Measurements from ENCODE around the gene GPR141. TPM values are rescaled to one million over a fixed set of nuclear protein-coding genes. Genes with fewer than 3 reads are reported as not detected.

The GPR141 gene
- total and polyA plus RNA-seq, 2 donors (not counting 1 experiment from before 2014, with no cell fraction given) = not detected

DNA sequence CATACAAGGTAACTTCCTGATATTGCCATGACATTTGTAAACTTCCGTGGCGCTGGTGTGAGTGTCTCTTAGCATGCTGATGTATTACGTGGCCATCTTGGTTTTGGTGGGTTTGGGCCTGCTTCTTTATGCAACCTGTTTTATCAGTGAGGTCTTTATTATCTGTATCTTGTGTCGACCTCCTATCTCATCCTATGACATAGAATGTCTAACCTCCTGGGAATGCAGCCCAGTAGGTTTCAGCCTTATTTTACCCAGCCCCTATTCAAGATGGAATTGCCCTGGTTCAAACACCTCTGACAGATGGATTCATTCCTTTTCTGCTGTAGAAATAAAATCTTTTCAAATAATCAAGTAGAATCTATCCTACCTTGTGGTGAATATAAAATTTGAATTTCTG is 23.0 kb upstream of the GPR141 start:
- Histone ChIP-seq H2AFZ (ENCODE audit: insufficient read depth, low read depth, low read length, poor library complexity, severe bottlenecking) (no peak overlapping the region), H3K9ac (ENCODE audit: low read length) (no peak overlapping the region), H4K20me1 (ENCODE audit: control insufficient read depth, insufficient read depth, low read length, poor library complexity, severe bottlenecking) (no peaks in the 10 kb centered on the region), H3K79me2 (ENCODE audit: control insufficient read depth, insufficient read depth, low read length) (no peaks in the 10 kb centered on the region), H3K4me2 (replicated peaks; ENCODE audit: low read depth, low read length, poor library complexity, severe bottlenecking) (no peak overlapping the region), H3K4me1 (ENCODE audit: control insufficient read depth in 2 of 2, insufficient read depth in 2 of 2, low read length in 2 of 2) (peaks cover 17 to 21% of the 10 kb centered on the region in 2 donors), H3K27me3 (replicated peaks in 1 of 4; ENCODE audit: control extremely low read depth in 1 of 4, control insufficient read depth in 3 of 4, insufficient read depth in 4 of 4, low read length in 3 of 4) (peaks cover 0 to 34% (median 20%) of the 10 kb centered on the region in 4 experiments), H3K9me3 (ENCODE audit: control extremely low read depth in 1 of 3, control insufficient read depth in 2 of 3, insufficient read depth in 1 of 3, low read length in 2 of 3) (no peaks in the 10 kb centered on the region), H3K36me3 (replicated peaks in 1 of 2; ENCODE audit: control extremely low read depth in 1 of 2, control insufficient read depth in 1 of 2, extremely low read depth in 1 of 2, insufficient read depth in 2 of 2, low read length in 1 of 2) (no peaks in the 10 kb centered on the region), H3K27ac (ENCODE audit: low read length in 2 of 2) (no peak overlapping the region), H3K4me3 (ENCODE audit: control extremely low read depth in 1 of 5, extremely low read depth in 1 of 5, insufficient read depth in 1 of 5, low read depth in 2 of 5, low read length in 4 of 5) (no peak overlapping the region)
- H3K9me3 Mint-ChIP-seq (ENCODE audit: insufficient read depth) = no peaks in the 10 kb centered on the region
- intact Hi-C loops (cut with micrococcal nuclease) = no loop called here
- ChIA-PET POLR2A (no interaction called here), CTCF (no interaction called here)
- H3K4me1 Mint-ChIP-seq = peaks cover 20% of the 10 kb centered on the region
- DNase-seq (no peak), ATAC-seq (ENCODE audit: low read depth) (no peak)
- peaks cover 55% of the 10 kb centered on the region for H3K27me3 Mint-ChIP-seq
- no peak for TF ChIP-seq EZH2 (IDR thresholded peaks at IDR 0.05; ENCODE audit: borderline replicate concordance, insufficient read depth, low read depth, low read length, poor library complexity, severe bottlenecking)
- TF ChIP-seq, protein P1, sequence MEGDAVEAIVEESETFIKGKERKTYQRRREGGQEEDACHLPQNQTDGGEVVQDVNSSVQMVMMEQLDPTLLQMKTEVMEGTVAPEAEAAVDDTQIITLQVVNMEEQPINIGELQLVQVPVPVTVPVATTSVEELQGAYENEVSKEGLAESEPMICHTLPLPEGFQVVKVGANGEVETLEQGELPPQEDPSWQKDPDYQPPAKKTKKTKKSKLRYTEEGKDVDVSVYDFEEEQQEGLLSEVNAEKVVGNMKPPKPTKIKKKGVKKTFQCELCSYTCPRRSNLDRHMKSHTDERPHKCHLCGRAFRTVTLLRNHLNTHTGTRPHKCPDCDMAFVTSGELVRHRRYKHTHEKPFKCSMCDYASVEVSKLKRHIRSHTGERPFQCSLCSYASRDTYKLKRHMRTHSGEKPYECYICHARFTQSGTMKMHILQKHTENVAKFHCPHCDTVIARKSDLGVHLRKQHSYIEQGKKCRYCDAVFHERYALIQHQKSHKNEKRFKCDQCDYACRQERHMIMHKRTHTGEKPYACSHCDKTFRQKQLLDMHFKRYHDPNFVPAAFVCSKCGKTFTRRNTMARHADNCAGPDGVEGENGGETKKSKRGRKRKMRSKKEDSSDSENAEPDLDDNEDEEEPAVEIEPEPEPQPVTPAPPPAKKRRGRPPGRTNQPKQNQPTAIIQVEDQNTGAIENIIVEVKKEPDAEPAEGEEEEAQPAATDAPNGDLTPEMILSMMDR (IDR thresholded peaks at IDR 0.05) = no peak
- no peak overlapping the region for H3K4me3 Mint-ChIP-seq
- 100% methylated on average over 1 of the region's 4 CpGs for WGBS (ENCODE audit: insufficient coverage)
- H3K27ac Mint-ChIP-seq = no peak overlapping the region

GRCh38 chr7:37663693-37664092 is 19.9 kb upstream of the GPR141 start:
- H2AFZ ChIP-seq (ENCODE audit: insufficient read depth, low read depth, low read length, poor library complexity, severe bottlenecking) = no peak overlapping the region
- no peaks in the 10 kb centered on the region for H3K9me3 Mint-ChIP-seq (ENCODE audit: insufficient read depth)
- no peak overlapping the region for H3K4me2 ChIP-seq (replicated peaks; ENCODE audit: low read depth, low read length, poor library complexity, severe bottlenecking)
- no peak overlapping the region for H3K4me3 Mint-ChIP-seq
- ATAC-seq (ENCODE audit: low read depth) (no peak), DNase-seq (no peak)
- no peaks in the 10 kb centered on the region for H4K20me1 ChIP-seq (ENCODE audit: control insufficient read depth, insufficient read depth, low read length, poor library complexity, severe bottlenecking)
- H3K4me3 ChIP-seq (ENCODE audit: control extremely low read depth in 1 of 5, extremely low read depth in 1 of 5, insufficient read depth in 1 of 5, low read depth in 2 of 5, low read length in 4 of 5) = no peak overlapping the region
- H3K79me2 ChIP-seq (ENCODE audit: control insufficient read depth, insufficient read depth, low read length) = no peaks in the 10 kb centered on the region
- H3K9ac ChIP-seq (ENCODE audit: low read length) = no peak overlapping the region
- intact Hi-C loops (cut with micrococcal nuclease) = no loop called here
- peaks cover 74% of the 10 kb centered on the region for H3K27me3 Mint-ChIP-seq
- WGBS (ENCODE audit: insufficient coverage) = 40% methylated on average over 2 of the region's 4 CpGs
- no peaks in the 10 kb centered on the region for H3K36me3 ChIP-seq (replicated peaks in 1 of 2; ENCODE audit: control extremely low read depth in 1 of 2, control insufficient read depth in 1 of 2, extremely low read depth in 1 of 2, insufficient read depth in 2 of 2, low read length in 1 of 2)
- H3K27ac ChIP-seq (ENCODE audit: low read length in 2 of 2) = no peak overlapping the region
- peaks cover 5% of the 10 kb centered on the region for H3K4me1 Mint-ChIP-seq
- CTCF ChIA-PET = no interaction called here
- TF ChIP-seq, protein P1 (IDR thresholded peaks at IDR 0.05) = no peak
- TF ChIP-seq EZH2 (IDR thresholded peaks at IDR 0.05; ENCODE audit: borderline replicate concordance, insufficient read depth, low read depth, low read length, poor library complexity, severe bottlenecking) = no peak
- H3K27ac Mint-ChIP-seq = no peak overlapping the region
- H3K27me3 ChIP-seq (replicated peaks in 1 of 4; ENCODE audit: control extremely low read depth in 1 of 4, control insufficient read depth in 3 of 4, insufficient read depth in 4 of 4, low read length in 3 of 4) = peaks cover 0 to 32% (median 17%) of the 10 kb centered on the region in 4 experiments
- H3K4me1 ChIP-seq (ENCODE audit: control insufficient read depth in 2 of 2, insufficient read depth in 2 of 2, low read length in 2 of 2) = peaks cover 3 to 5% of the 10 kb centered on the region in 2 donors
- H3K9me3 ChIP-seq (ENCODE audit: control extremely low read depth in 1 of 3, control insufficient read depth in 2 of 3, insufficient read depth in 1 of 3, low read length in 2 of 3) = no peaks in the 10 kb centered on the region
- POLR2A ChIA-PET = no interaction called here

Data from B cell (primary cell).